Measurements from ENCODE around the gene PPT2.
A peak's percentile ranks its signal among the peaks of the same experiment; 100 is the strongest.
"Not testable (repeated sequence)": the region's sequence is repeated elsewhere in the genome, so short reads cannot be mapped to it uniquely, and the experiment has no call there.

The PPT2 gene

DNA sequence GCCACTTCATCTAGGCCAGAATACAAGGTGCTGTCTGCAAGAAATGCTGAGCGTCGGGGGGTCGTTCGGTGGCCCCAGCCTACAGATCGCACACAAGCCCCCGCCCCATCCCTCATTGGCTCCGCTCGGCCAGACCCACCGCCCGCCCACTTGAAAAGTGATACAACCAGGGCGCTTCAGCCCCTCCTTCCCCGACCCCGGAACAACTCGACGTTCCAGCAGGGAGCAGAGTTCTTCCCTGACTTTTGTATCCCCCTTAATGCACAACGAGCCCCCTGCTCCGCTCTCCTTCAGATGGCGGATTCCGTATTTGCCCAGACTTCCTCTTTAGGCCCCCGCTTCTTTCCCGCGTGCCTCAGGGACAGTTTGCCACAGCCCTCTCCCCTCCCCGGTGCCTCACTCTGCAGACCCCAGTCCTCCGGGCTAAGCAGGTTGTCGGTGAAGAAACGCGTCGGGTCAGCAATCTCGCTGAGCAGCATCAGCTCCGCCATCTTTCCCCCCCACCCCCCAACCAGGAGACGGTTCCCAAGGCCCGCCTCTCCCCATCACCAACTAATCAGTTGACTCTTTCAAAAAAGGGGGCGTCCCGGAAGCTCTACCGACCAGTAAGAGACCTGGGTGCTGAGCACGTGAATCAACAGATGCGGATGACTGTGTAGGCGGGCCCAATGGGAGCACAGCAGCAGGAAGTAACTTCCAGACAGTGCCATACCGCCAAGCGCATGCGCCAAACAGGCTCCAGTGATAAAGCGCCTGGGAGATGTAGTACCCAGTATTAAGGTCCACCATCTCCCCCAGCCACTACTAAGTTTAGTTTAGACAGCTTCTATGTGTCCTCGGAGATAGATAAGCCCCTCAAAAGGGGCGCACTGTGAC, 26.0 kb upstream of the PPT2 start, which contains the start of gene ATF6B:
ATF6B (minus strand) TSS at position 530 of the 876 bp plus-strand sequence; CDS start at position 491, 39 bp downstream.
- Histone ChIP-seq H3K9me3 (ENCODE audit: control insufficient read depth, low read length) (no peaks in the 10 kb centered on the region), H3K4me3 (ENCODE audit: low read length) (peak within 1 kb of the TSS; percentile 99), H3K36me3 (ENCODE audit: control insufficient read depth, insufficient read depth, low read length, severe bottlenecking) (peaks cover 33% of the 10 kb centered on the region), H3K9ac (ENCODE audit: low read length) (peak within 1 kb of the TSS; percentile 100), H3K4me1 (ENCODE audit: control insufficient read depth, insufficient read depth, low read length) (peaks cover 22% of the 10 kb centered on the region), H3K27me3 (replicated peaks; ENCODE audit: control insufficient read depth, insufficient read depth, low read length) (no peaks in the 10 kb centered on the region)
- peak; percentile 100 for DNase-seq (ENCODE audit: low read depth)

DNA sequence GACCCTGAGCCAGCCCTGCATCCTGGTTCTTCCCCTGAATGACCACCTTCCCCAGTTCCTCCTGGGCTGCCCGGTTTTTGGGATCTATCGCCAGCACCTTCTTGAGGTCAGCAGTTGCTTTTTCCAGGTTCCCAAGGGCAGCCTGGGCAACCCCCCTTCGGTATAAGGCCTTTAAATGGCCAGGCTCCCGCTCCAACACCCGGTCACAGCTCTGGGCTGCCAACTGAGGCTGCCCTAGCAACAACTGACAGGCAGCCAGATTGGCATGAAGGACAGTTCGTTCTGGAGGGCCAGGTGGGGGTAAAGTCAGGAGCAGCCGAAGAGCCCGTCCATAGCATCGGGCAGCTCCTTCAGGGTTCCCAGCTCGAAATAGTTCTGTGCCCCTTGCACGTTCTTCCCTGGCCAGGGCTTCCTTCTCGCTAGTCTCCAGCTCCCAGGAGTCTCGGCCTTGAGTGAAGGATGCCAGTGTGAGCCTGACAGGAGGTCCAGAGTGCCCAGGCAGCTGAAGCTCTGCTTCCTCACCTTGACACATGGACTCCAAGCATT, 25.1 kb upstream of the PPT2 start:
- Histone ChIP-seq H3K27me3 (replicated peaks; ENCODE audit: control insufficient read depth, insufficient read depth, low read length) (no peaks in the 10 kb centered on the region), H3K4me1 (ENCODE audit: control insufficient read depth, insufficient read depth, low read length) (peaks cover 22% of the 10 kb centered on the region), H3K9ac (ENCODE audit: low read length) (peak overlapping the region; percentile 85), H3K36me3 (ENCODE audit: control insufficient read depth, insufficient read depth, low read length, severe bottlenecking) (peaks cover 25% of the 10 kb centered on the region), H3K9me3 (ENCODE audit: control insufficient read depth, low read length) (no peaks in the 10 kb centered on the region), H3K4me3 (ENCODE audit: low read length) (peak overlapping the region; percentile 99)
- no peak for DNase-seq (ENCODE audit: low read depth)

DNA sequence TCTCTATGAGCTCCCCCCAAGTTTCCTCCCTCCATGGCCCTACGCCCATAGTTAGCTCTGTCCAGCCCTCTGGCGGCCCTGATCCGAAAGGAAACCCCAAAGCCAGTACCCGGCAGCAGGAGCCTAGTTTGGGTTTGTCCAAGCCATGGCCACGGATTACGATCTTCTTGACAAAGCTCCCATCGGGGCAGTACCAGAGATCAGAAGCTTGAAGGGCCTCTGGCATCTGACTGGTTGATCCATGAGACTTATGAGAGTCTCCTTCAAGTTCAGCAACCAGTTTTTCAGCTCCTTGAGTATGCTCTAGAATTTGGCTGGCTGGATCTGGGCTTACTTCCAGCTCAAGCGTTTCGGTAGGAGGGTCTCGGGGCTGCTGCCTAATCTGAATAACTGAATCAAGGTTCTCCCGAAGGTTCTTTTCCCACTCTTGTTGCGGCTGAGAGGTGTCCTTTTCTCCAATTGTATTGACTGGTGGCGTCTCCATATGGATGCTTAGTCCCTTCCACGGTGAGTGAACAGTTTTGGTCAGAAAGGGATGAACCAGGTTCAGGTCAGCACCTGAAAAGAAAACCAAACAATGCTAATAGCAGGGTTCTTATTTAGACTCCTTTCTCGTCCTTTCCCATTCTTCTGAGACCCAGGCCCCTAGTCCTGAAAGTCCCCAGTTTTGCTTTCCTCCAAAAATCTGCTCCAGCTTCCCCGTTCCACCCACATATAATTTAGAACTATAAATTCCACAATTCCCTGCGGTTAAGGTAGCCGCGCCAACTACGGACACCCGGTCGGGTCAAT, 24.4 kb upstream of the PPT2 start:
- DNase-seq (ENCODE audit: low read depth), result no peak
- Histone ChIP-seq H3K36me3 (ENCODE audit: control insufficient read depth, insufficient read depth, low read length, severe bottlenecking) (peaks cover 18% of the 10 kb centered on the region), H3K27me3 (replicated peaks; ENCODE audit: control insufficient read depth, insufficient read depth, low read length) (no peaks in the 10 kb centered on the region), H3K9ac (ENCODE audit: low read length) (peak overlapping the region; percentile 85), H3K4me1 (ENCODE audit: control insufficient read depth, insufficient read depth, low read length) (peaks cover 22% of the 10 kb centered on the region), H3K4me3 (ENCODE audit: low read length) (peak overlapping the region; percentile 99), H3K9me3 (ENCODE audit: control insufficient read depth, low read length) (no peaks in the 10 kb centered on the region)

DNA sequence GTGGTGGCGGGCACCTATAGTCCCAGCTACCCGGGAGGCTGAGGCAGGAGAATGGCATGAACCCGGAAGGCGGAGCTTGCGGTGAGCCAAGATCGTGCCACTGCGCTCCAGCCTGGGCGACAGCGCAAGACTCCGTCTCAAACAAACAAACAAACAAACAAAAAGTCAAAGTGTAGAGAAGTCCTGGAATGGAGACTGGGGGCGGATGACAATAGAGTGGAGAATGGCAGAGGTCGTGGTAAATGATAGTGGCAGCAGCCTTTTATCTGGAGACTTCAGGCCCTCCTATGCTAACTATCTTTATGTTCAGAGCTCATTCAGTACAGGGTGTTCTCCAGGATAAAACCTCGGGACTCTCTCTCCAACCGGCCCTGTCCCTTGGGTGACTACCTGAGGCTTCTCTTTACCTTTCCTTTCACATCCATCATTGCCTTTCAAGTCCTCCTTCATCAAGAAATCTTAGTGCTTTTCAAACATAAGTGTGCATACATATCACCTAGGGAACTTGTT, 22.4 kb upstream of the PPT2 start:
- Histone ChIP-seq H3K9ac (ENCODE audit: low read length) (no peak overlapping the region), H3K4me3 (ENCODE audit: low read length) (no peak overlapping the region), H3K27me3 (replicated peaks; ENCODE audit: control insufficient read depth, insufficient read depth, low read length) (no peaks in the 10 kb centered on the region), H3K36me3 (ENCODE audit: control insufficient read depth, insufficient read depth, low read length, severe bottlenecking) (no peaks in the 10 kb centered on the region), H3K9me3 (ENCODE audit: control insufficient read depth, low read length) (no peaks in the 10 kb centered on the region), H3K4me1 (ENCODE audit: control insufficient read depth, insufficient read depth, low read length) (peaks cover 22% of the 10 kb centered on the region)
- no peak for DNase-seq (ENCODE audit: low read depth)

DNA sequence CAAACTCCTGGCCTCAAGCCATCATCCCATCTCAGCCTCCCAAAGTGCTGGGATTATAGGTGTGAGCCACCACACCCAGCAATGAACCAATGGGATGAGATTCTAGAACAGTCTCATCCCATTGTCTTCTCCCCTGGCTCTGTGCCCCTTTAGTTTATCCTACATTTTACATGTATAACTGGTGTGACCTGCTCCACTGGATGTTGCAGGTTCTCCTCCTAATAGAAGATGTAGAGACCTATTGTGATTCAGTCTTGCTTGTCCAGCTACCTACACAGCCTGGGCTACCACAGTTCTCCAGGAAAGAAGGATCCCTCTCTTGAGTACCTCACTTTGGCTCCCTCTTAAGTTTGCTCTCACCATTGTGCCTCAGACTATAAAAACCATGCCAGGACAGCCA, 21.8 kb upstream of the PPT2 start:
- H3K4me3 ChIP-seq (ENCODE audit: low read length), result no peak overlapping the region
- no peaks in the 10 kb centered on the region for H3K27me3 ChIP-seq (replicated peaks; ENCODE audit: control insufficient read depth, insufficient read depth, low read length)
- no peaks in the 10 kb centered on the region for H3K9me3 ChIP-seq (ENCODE audit: control insufficient read depth, low read length)

DNA sequence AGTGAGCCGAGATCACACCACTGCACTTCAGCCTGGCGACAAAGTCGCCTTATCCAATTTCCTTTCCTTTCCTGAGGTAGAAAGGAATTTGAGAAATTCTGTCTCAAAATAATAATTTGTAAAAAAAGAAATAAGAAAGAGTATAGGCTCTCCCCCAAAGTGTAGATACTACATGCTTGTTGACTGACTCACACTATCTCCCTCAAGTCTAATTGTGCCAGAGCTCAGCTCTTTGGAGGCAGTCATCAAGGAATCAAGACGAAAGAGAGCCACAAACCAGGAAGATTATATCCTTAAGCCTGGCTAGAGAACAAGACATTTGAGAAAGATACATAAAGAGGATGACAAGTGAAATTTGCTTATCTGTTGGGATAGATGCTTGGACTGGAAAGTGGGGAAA, 20.2 kb upstream of the PPT2 start:
- Histone ChIP-seq H3K4me1 (ENCODE audit: control insufficient read depth, insufficient read depth, low read length) (peaks cover 9% of the 10 kb centered on the region), H3K27me3 (replicated peaks; ENCODE audit: control insufficient read depth, insufficient read depth, low read length) (no peaks in the 10 kb centered on the region), H3K36me3 (ENCODE audit: control insufficient read depth, insufficient read depth, low read length, severe bottlenecking) (no peaks in the 10 kb centered on the region), H3K9ac (ENCODE audit: low read length) (no peak overlapping the region), H3K4me3 (ENCODE audit: low read length) (no peak overlapping the region), H3K9me3 (ENCODE audit: control insufficient read depth, low read length) (no peaks in the 10 kb centered on the region)
- no peak for DNase-seq (ENCODE audit: low read depth)

More for the DNA sequence above, 21.8 kb upstream of the PPT2 start:
- Histone ChIP-seq H3K4me1 (ENCODE audit: control insufficient read depth, insufficient read depth, low read length) (peaks cover 18% of the 10 kb centered on the region), H3K9ac (ENCODE audit: low read length) (no peak overlapping the region), H3K36me3 (ENCODE audit: control insufficient read depth, insufficient read depth, low read length, severe bottlenecking) (no peaks in the 10 kb centered on the region)
- DNase-seq (ENCODE audit: low read depth), result no peak

DNA sequence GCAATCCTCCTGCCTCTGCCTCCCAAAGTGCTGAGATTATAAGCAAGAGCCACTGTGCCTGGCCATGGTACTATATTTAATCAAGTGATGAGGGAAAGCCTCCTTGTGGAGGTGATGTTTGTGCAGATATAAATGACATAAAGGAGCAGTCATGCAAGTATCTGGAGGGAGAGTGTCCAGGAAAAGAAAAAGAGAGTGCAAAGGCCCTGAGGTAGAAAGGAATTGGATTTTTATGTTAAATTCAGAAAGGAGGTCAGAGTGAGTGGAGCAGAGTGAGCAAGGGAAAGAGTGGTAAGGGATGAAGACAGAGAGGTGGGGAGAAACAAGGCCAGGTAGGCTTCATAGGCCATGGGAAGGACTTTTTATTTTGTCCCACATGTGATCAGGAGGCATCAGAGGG, 16.5 kb upstream of the PPT2 start:
- no peaks in the 10 kb centered on the region for H3K27me3 ChIP-seq (replicated peaks; ENCODE audit: control insufficient read depth, insufficient read depth, low read length)
- peaks cover 10% of the 10 kb centered on the region for H3K4me1 ChIP-seq (ENCODE audit: control insufficient read depth, insufficient read depth, low read length)
- H3K36me3 ChIP-seq (ENCODE audit: control insufficient read depth, insufficient read depth, low read length, severe bottlenecking), result no peaks in the 10 kb centered on the region
- DNase-seq (ENCODE audit: low read depth), result no peak
- no peak overlapping the region for H3K4me3 ChIP-seq (ENCODE audit: low read length)
- no peaks in the 10 kb centered on the region for H3K9me3 ChIP-seq (ENCODE audit: control insufficient read depth, low read length)
- no peak overlapping the region for H3K9ac ChIP-seq (ENCODE audit: low read length)

DNA sequence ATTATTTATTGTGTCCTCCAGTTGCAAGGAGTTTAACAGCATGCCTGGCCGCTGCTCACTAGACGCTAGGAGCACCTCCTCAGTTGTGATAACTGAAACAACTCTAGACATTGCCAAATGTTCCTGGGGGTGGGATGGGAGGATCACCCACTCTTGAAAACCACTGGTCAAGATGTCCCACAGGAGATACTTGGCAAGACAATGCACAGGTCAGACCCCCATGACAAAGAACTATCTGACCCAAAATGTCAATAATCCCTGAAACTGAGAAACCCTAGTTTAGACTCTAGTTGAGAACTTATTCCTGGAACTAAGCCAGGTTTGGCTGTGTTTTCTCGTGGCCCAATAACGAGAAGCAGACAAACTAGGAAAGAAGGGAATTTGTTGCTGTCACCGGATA, 14.4 kb upstream of the PPT2 start:
- Histone ChIP-seq H3K4me3 (ENCODE audit: low read length) (no peak overlapping the region), H3K4me1 (ENCODE audit: control insufficient read depth, insufficient read depth, low read length) (peaks cover 12% of the 10 kb centered on the region), H3K9me3 (ENCODE audit: control insufficient read depth, low read length) (no peaks in the 10 kb centered on the region), H3K9ac (ENCODE audit: low read length) (no peak overlapping the region), H3K36me3 (ENCODE audit: control insufficient read depth, insufficient read depth, low read length, severe bottlenecking) (no peaks in the 10 kb centered on the region), H3K27me3 (replicated peaks; ENCODE audit: control insufficient read depth, insufficient read depth, low read length) (no peaks in the 10 kb centered on the region)
- DNase-seq (ENCODE audit: low read depth), result no peak

DNA sequence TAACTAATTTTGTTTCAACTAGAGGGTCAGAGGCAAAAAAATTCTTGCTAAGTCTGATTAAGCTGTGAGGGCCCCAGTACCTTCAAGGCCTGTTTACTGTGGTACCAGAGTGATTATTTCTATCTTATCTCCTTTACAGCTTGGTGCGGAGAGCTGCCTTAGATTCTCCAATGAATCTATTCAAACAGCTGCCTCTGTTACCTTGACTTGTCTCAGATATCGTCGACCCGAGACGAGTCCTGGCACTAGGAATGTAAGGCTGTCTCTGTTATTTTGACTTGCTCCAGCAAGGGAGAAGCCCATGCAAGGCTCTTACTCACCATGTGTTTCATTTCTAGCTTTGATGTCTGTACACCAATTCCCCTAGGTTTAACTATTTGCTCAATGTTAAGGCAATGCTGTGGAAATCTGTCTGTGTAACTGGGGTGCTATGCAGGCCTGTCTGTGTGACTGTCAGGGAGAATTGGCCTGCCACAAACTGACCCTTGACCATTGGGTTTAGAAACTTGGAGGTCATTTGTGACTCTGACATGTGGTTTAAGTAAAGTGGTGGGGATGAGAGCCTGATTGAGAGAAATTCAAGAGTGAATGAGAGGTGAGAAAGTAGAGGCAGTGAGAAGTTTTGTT, 13.4 kb upstream of the PPT2 start:
- no peak for DNase-seq (ENCODE audit: low read depth)
- H3K9me3 ChIP-seq (ENCODE audit: control insufficient read depth, low read length), result no peaks in the 10 kb centered on the region
- no peaks in the 10 kb centered on the region for H3K27me3 ChIP-seq (replicated peaks; ENCODE audit: control insufficient read depth, insufficient read depth, low read length)
- H3K4me3 ChIP-seq (ENCODE audit: low read length), result no peak overlapping the region
- H3K36me3 ChIP-seq (ENCODE audit: control insufficient read depth, insufficient read depth, low read length, severe bottlenecking), result no peaks in the 10 kb centered on the region
- peaks cover 14% of the 10 kb centered on the region for H3K4me1 ChIP-seq (ENCODE audit: control insufficient read depth, insufficient read depth, low read length)
- no peak overlapping the region for H3K9ac ChIP-seq (ENCODE audit: low read length)

DNA sequence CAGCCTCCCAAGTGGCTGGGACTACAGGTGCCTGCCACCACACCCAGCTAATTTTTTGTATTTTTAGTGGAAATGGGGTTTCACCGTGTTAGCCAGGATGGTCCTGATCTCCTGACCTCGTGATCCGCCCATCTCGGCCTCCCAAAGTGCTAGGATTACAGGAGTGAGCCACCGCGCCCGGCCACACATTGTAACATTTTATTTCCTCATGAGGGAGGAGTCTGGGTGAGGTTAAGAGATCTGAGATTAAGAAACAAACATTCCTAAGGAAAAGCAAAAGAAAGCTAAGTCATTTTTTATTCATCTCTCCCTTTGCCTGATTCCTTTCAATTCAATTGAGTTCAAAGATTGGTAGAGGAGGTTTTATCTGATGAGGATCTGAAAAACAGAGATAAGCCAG, 9.7 kb upstream of the PPT2 start:
- peaks cover 14% of the 10 kb centered on the region for H3K4me1 ChIP-seq (ENCODE audit: control insufficient read depth, insufficient read depth, low read length)
- H3K27me3 ChIP-seq (replicated peaks; ENCODE audit: control insufficient read depth, insufficient read depth, low read length); H3K9ac ChIP-seq (ENCODE audit: low read length); H3K36me3 ChIP-seq (ENCODE audit: control insufficient read depth, insufficient read depth, low read length, severe bottlenecking); DNase-seq (ENCODE audit: low read depth); H3K4me3 ChIP-seq (ENCODE audit: low read length); H3K9me3 ChIP-seq (ENCODE audit: control insufficient read depth, low read length): not testable (repeated sequence)

DNA sequence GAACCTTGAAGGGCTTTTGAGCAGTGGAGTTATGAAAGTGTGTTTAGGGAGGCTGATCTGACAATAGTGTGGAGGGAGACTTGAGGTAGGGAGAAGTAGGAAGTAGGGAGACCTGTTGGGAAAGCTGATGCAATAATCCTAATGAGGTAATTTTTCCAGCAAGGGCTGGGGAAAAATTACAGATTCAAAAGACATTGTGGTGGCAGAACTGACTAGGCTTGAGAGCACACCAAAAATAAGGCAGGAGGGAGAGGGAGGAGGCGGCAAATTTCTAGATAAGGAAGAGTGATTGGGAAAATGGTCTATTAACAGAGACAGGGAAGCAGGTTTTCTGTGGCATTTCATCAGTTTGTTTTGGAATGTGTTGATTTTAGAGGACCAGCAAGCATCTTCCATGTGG, 7.7 kb upstream of the PPT2 start:
- H3K27me3 ChIP-seq (replicated peaks; ENCODE audit: control insufficient read depth, insufficient read depth, low read length), result peaks cover 6% of the 10 kb centered on the region
- no peaks in the 10 kb centered on the region for H3K9me3 ChIP-seq (ENCODE audit: control insufficient read depth, low read length)
- H3K4me1 ChIP-seq (ENCODE audit: control insufficient read depth, insufficient read depth, low read length), result peaks cover 4% of the 10 kb centered on the region
- no peak overlapping the region for H3K9ac ChIP-seq (ENCODE audit: low read length)
- no peak overlapping the region for H3K4me3 ChIP-seq (ENCODE audit: low read length)
- H3K36me3 ChIP-seq (ENCODE audit: control insufficient read depth, insufficient read depth, low read length, severe bottlenecking), result no peaks in the 10 kb centered on the region
- no peak for DNase-seq (ENCODE audit: low read depth)
